ENCODE results near the gene PINLYP.

Gene PINLYP

GRCh38 chr19:43570174-43570791 lies 5.3 kb upstream of the PINLYP start:
- H3K4me3 ChIP-seq (ENCODE audit: low read depth, low read length): no peak overlapping the region
- TF ChIP-seq CTCF (IDR thresholded peaks at IDR 0.05; ENCODE audit: borderline replicate concordance, insufficient read depth, low read depth, low read length): no peak

- no peak for TF ChIP-seq CTCF (IDR thresholded peaks at IDR 0.05; ENCODE audit: borderline replicate concordance, insufficient read depth, low read depth, low read length)
- no peak overlapping the region for H3K4me3 ChIP-seq (ENCODE audit: low read depth, low read length)
Measured at GRCh38 chr19:43572171-43572588, 3.4 kb upstream of the PINLYP start.

- H3K4me3 ChIP-seq (ENCODE audit: low read depth, low read length): peak overlapping the region; percentile 77
- no peak for TF ChIP-seq CTCF (IDR thresholded peaks at IDR 0.05; ENCODE audit: borderline replicate concordance, insufficient read depth, low read depth, low read length)
Measured at GRCh38 chr19:43574424-43575155, 1.0 kb upstream of the PINLYP start.

GRCh38 chr19:43575955-43576878 lies 616 bp downstream of the PINLYP start:
- peak overlapping the region; percentile 43 for H3K4me3 ChIP-seq (ENCODE audit: low read depth, low read length)
- TF ChIP-seq CTCF (IDR thresholded peaks at IDR 0.05; ENCODE audit: borderline replicate concordance, insufficient read depth, low read depth, low read length): no peak

- no peak for TF ChIP-seq CTCF (IDR thresholded peaks at IDR 0.05; ENCODE audit: borderline replicate concordance, insufficient read depth, low read depth, low read length)
Measured at GRCh38 chr19:43578787-43579186, 3.2 kb downstream of the PINLYP start.

GRCh38 chr19:43581467-43581866 lies 5.9 kb downstream of the PINLYP start:
- H3K4me3 ChIP-seq (ENCODE audit: low read depth, low read length): no peak overlapping the region
- no peak for TF ChIP-seq CTCF (IDR thresholded peaks at IDR 0.05; ENCODE audit: borderline replicate concordance, insufficient read depth, low read depth, low read length)

More at GRCh38 chr19:43578787-43579186, 3.2 kb downstream of the PINLYP start:
- H3K4me3 ChIP-seq (ENCODE audit: low read depth, low read length): no peak overlapping the region
